Superior temporal gyrus (tissue), 1 donor: ENCODE results near the gene REV1.
A peak's percentile ranks its signal among the peaks of the same experiment; 100 is the strongest.
"Not testable (repeated sequence)": the region's sequence is repeated elsewhere in the genome, so short reads cannot be mapped to it uniquely, and the experiment has no call there.

Source experiments
- DNase-seq: peaks from one replicate; pipeline ENCODE4 v3.0.0-alpha.2; 2016; ENCODE audit errors: extremely low spot score

The REV1 gene

DNA sequence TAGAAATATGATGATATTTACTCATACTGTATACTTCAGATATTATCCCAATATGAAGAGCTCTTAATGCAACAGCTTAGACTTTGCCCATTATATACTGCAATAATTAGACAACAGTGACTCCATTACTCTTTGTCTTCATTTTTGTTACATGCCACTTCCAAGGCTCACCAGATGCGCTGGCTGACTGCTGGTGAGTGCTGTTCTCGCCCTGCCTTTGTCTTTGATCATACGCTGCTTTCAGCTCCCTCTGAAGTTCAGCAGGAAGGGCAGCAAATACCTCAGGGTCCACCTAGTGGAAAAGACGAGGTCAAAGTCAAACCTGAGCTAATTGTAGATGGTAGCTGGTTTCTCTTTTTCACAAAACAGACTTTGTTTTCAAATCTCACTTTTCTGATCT, 86.3 kb downstream of the REV1 start:
- no peak for DNase-seq

GRCh38 chr2:99403084-99403483, 86.7 kb downstream of the REV1 start:
- DNase-seq: no peak

DNA sequence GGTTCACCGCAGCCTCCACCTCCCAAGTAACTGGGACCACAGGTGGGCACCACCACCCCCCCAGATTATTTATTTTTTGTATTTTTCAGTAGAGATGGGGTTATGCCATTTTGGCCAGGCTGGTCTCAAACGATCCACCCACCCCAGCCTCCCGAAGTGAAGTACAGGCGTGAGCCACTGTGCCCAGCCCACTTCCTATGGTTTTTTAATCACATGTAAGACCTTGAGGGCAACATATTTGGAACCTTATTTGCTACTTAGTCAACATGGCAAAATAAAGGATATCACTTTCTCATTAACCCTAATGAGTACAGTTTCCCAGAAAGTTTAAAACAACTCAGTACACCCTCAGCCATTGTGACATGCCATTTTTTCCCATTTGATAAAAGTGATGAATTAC, 88.0 kb downstream of the REV1 start:
- DNase-seq: no peak

- no peak for DNase-seq
These were observed 90.0 kb downstream of the REV1 start for GRCh38 chr2:99399795-99400194.

GRCh38 chr2:99399063-99399462, 90.8 kb downstream of the REV1 start:
- DNase-seq: peak; percentile 48

DNA sequence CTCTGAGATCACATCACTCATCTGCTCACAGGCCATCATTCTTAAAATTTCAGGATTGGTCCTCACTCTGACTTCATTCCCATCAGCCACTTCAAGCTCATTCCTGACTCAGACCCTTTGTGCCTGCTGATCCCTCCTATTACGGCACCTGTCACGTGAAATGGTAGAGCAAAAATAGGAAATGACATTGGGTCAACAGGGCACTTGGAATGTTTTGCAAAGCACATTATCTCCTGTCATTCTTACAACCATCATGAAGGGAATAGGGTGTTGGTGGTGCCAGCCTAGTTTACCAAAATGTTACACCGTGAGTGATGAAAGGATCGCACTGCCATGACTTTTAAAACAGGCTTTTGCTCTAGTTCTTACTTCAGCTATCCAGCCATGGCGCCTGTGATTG, 91.5 kb downstream of the REV1 start:
- no peak for DNase-seq

DNA sequence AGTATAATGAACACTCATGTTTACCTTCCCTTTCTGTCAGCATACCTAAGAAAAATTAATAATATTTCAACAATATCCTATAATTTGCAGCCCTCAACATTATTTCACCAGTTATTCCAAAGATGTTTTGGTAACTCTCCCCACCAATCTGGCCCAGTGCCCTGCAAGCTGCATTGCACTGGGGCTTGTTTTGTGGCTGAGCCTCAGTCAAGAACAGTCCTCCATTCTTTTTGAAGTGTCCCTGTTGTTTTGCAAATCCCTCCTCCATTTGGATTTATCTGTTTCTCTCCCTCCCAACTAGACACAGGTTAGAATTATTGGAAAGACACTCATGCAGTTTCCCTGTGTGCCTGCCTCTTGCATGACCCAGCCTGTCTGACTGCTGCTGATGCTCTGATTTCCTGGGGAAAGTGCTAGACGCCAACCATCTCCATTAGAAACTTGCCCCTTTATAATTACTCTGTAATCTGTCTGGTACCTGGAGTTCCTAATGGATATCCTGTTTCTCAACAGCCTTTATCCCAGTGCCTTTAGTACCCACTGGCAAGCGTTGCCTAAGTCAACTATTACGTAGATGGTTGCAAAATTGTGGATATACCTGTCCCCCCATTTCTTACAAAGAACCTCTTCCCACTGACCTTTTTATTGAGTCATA, 92.4 kb downstream of the REV1 start:
- peak; percentile 69 for DNase-seq

GRCh38 chr2:99395589-99396130, 94.2 kb downstream of the REV1 start:
- DNase-seq: no peak

GRCh38 chr2:99389946-99390345, 99.9 kb downstream of the REV1 start:
- DNase-seq: no peak

DNA sequence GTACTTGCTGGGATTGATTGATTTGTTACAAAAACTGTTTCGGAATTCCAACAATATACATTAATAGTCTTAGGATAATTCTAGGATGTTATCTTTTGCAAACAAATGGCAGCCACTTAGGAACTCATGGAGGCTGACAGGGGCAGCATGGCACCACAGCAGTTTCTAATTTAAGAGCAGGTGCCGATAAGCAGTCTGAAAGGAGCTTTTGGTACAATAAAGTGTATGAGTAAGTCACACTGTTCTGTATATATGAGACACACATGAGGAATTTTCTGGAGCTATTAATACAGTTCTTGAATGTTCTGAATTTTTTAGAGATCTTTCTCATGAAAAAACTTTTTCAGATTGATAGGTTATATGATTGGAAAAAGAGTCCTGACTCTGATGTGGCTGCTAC, 100.4 kb downstream of the REV1 start:
- DNase-seq: no peak

- DNase-seq: no peak
These were observed 100.9 kb downstream of the REV1 start for GRCh38 chr2:99388892-99389291.

DNA sequence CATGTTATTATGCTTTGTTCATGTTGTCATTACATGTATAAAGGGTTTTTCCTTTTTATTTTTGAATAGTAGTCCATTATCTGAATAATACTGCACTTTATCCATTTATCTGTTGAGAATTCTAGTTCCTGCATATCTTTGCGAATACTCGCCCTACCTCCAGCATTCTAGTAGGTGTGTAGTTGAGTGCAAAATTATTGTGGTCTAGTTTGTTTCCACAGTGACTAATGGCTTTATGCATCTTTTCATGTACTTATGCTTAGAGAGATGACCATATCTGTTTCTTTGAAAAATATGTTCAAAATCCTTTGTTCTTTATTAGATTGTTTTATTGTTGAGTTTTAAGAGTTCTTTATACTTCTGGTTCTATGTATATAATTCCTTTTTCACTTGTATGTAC, 103.8 kb downstream of the REV1 start:
- DNase-seq: no peak

- DNase-seq: no peak
These were observed 107.7 kb downstream of the REV1 start for GRCh38 chr2:99382143-99382542.

DNA sequence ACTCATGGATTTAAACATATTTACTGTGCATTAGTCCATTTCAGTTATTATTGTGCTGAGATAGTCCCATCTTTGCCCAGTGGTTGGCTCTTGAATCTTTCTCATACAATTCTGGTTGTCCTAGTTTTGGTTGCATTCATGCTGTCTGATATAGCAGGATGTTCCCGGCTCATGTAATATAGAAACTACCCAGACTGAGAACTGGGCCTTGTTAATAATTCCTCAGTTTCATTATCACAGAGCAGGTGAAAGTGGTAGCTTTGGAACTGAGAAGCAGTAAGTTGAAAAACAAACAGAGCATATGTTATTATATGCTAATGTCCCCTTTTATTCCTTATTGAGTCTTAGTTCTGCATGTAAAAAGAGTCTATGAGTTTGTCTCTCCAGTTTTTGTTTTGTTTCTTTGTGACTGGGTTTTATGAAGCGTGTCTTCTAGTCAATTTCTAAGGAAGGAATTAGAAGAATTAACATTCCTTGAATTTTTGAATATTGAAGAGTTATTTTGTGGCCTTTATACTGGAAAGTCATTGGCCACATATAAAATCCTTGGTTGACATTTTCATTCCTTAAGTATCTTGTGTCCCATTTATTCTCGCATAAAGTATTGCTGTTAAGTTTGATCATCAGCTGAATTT, 109.3 kb downstream of the REV1 start:
- no peak for DNase-seq

GRCh38 chr2:99377879-99378278, 111.9 kb downstream of the REV1 start:
- DNase-seq: no peak

GRCh38 chr2:99376254-99376864, 113.5 kb downstream of the REV1 start:
- no peak for DNase-seq

GRCh38 chr2:99374747-99375146, 115.1 kb downstream of the REV1 start:
- no peak for DNase-seq

DNA sequence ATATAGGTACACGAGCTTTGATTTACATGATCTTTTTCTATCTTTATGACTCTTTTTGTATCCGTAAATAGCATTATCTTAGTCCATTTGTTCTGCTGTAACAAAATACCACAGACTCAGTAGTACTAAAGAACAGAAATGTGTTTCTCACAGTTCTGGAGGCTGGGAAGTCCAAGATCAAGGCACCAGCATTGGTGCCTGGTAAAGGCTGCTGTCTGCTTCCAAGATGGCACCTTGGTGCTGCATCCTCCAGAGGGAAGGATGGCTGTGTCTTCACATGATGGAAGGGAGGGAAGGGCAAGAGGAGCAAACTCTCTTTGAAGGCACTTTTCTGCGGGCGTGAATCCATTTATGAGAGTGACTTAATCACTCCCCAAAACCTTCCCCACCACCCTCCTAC, 116.7 kb downstream of the REV1 start:
- no peak for DNase-seq

GRCh38 chr2:99368854-99369253, 121.0 kb downstream of the REV1 start:
- DNase-seq: not testable (repeated sequence)

GRCh38 chr2:99365661-99366060, 124.2 kb downstream of the REV1 start:
- DNase-seq: no peak

DNA sequence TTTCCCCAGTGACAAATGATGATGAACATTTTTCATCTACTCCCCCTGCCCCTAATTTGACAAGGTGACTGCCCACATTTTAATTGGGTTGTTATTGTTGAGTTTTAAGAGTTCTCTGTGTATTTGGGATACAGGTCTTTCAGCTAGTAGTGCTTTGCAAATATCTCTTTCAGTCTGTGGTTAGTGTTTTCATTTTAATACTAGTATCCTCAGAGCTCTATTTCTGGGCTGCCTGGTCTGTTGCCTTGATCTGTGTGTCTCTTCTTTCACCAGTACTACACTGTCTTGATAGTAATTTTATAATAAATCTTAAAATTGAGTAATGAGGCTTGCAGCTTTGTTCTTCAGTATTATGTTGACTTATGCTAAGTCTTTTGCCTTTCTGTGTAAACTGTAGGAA, 133.0 kb downstream of the REV1 start:
- DNase-seq: no peak

DNA sequence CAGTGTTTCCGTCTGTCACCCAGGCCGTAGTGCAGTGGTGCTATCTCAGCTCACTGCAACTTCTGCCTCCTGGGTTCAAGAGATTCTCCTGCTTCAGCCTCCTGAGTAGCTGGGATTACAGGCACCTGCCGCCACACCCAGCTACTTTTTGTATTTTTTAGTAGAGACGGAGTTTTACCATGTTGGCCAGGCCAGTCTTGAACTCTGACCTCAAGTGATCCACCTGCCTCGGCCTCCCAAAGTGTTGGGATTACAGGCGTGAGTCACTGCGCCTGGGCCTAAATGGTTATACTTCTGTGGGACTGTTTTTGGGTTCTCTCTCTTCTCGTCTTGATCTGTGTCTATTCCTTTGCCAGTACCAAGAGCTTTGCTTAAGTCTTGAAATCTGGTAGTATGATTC, 135.0 kb downstream of the REV1 start:
- not testable (repeated sequence) for DNase-seq

DNA sequence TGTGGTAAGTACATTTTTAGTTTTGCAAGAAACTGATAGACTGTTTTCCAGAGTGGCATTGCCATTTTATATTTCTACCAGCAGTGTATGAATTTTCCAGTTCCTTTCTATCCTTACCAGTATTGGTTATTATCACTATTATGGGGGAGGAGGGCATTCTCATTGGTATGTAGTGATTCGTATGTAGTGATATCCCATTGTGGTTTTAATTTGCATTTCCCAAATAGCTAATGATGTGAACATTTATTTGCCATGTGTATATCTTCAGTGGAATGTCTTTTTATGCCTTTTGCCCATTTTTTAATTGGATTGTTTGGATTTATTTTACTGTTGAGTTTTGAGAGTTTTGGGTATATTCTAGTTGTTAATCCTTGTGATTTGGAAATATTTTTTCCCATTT, 135.7 kb downstream of the REV1 start:
- DNase-seq: no peak
